ENCODE measurements around the gene AMBP.

DNA sequence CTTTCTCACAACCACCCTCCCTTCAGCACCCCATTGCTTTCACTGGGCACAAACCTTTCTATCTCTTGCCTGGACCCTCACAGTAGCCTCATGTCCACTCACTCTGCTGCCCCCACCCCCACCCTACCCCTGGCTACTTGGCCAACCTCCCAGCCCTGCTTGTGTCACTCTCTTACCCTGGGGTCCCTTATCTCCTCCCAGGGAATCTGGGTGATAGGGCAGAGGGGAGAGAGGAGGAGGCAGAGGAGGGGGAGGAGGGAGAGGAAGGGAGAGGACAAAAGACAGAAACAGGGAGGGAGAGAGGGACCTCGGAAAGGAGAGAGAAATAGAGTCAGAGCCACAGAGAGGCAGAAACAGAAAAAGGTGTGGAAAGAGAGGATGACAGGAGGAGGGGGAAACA lies 46.0 kb upstream of the AMBP start:
- TF ChIP-seq POLR2A (IDR thresholded peaks at IDR 0.05; ENCODE audit: low read depth) (no peak), POLR2AphosphoS5 (IDR thresholded peaks at IDR 0.05) (no peak), EP300 (IDR thresholded peaks at IDR 0.05) (no peak)
- TF ChIP-seq, protein P1, sequence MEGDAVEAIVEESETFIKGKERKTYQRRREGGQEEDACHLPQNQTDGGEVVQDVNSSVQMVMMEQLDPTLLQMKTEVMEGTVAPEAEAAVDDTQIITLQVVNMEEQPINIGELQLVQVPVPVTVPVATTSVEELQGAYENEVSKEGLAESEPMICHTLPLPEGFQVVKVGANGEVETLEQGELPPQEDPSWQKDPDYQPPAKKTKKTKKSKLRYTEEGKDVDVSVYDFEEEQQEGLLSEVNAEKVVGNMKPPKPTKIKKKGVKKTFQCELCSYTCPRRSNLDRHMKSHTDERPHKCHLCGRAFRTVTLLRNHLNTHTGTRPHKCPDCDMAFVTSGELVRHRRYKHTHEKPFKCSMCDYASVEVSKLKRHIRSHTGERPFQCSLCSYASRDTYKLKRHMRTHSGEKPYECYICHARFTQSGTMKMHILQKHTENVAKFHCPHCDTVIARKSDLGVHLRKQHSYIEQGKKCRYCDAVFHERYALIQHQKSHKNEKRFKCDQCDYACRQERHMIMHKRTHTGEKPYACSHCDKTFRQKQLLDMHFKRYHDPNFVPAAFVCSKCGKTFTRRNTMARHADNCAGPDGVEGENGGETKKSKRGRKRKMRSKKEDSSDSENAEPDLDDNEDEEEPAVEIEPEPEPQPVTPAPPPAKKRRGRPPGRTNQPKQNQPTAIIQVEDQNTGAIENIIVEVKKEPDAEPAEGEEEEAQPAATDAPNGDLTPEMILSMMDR (IDR thresholded peaks at IDR 0.05), result no peak

Data from esophagus muscularis mucosa (tissue), 4 donors.